ENCODE data around the gene PPP1R12C.

GRCh38 chr19:55086730-55087541 is 30.5 kb downstream of the PPP1R12C start:
- TF ChIP-seq CTCF (IDR thresholded peaks at IDR 0.05) (no peak), EP300 (IDR thresholded peaks at IDR 0.05) (no peak)
